DMS 273 (cell line): Measurements from ENCODE around the gene SFR1.
"Not testable (repeated sequence)": the region's sequence is repeated elsewhere in the genome, so short reads cannot be mapped to it uniquely, and the experiment has no call there.

Experiments
- DNase-seq: peaks from one replicate; lab custom pipeline; 2025; ENCODE audit not compliant: unreplicated experiment; lab: John Stamatoyannopoulos, UW

SFR1 gene

DNA sequence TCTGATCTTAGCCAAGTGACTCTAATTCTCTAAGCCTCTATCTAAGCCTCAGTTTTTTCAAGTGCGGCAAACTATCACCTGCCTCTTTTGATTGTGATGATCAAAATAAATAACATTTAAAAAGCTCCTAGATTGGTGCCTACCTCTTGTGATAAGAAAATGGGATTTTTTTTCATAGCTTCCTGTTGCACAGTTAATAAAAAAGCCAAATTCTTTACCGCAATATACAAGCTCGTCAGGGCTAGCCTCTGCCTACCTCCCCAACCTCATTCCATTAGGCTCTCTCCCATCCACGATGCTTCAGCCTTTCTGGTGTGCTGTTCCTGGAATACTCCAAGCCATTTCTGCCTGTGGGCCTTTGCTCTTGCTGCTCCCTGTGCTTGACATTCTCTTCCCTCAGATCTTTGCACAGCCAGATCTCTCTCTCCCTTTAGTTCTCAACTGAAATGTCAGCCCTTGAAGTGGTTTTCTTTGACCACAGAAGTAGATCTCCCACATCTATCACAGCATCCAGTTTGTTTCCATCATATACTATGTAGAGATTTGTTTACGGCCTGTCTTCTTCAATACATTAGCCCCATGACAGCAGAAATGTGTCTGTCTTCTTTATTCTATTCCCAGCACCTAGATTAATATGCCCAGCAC is 48.8 kb downstream of the SFR1 start:
- DNase-seq, result no peak

DNA sequence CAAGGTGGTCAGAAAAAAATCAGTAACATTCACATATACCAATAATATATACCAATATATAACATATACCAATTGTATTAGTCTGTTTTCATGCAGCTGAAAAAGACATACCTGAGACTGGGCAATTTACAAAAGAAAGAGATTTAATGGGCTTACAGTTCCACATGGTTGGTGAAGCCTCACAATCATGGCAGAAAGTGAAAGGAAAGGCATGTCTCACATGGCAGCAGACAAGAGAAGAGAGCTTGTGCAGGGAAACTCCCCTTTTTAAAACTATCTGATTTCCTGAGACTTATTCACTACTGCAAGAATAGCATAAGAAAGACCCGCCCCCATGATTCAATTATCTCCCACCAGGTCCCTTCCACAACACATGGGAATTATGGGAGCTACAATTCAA is 52.2 kb downstream of the SFR1 start:
- not testable (repeated sequence) for DNase-seq
